OCI-LY1 (cell line): ENCODE results near the gene NRCAM.

Experiments used
- H2AFZ ChIP-seq: fragments of 200-600 bp; sonication (generic), shearing (Covaris generic); 2 replicates; pipeline ENCODE4 v1.6.0; 2014; ENCODE audit warnings: antibody characterized with exemption, mild to moderate bottlenecking, low read length
- H3F3A ChIP-seq: fragments of 200-600 bp; sonication (generic), shearing (Covaris generic); 2 replicates; pipeline ENCODE4 v1.6.0; 2014; ENCODE audit warnings: mild to moderate bottlenecking, antibody characterized with exemption, low read length, moderate library complexity; ENCODE audit not compliant: insufficient read depth
- H3K27ac ChIP-seq: fragments of 200-600 bp; sonication (generic); 2 replicates; pipeline ENCODE4 v1.5.1; 2014; ENCODE audit warnings: low read length, mixed run types, mild to moderate bottlenecking, low read depth; ENCODE audit not compliant: poor library complexity, severe bottlenecking
- H3K27me3 ChIP-seq: fragments of 200-600 bp; sonication (generic); 2 replicates; pipeline ENCODE4 v1.6.0; 2014; ENCODE audit warnings: antibody characterized with exemption, mild to moderate bottlenecking, low read length, moderate library complexity; ENCODE audit not compliant: insufficient read depth
- H3K36me3 ChIP-seq: fragments of 200-600 bp; sonication (generic); 2 replicates; pipeline ENCODE4 v1.6.1; 2014; ENCODE audit warnings: mild to moderate bottlenecking, antibody characterized with exemption, low read length, moderate library complexity, mixed read lengths; ENCODE audit not compliant: insufficient read depth
- H3K4me1 ChIP-seq: fragments of 200-600 bp; sonication (generic); 2 replicates; pipeline ENCODE4 v1.5.1; 2014; ENCODE audit warnings: mild to moderate bottlenecking, low read length, moderate library complexity; ENCODE audit not compliant: insufficient read depth, severe bottlenecking
- H3K4me2 ChIP-seq: fragments of 200-600 bp; sonication (generic), shearing (Covaris generic); 2 replicates; pipeline ENCODE4 v1.6.1; 2014; ENCODE audit warnings: low read length
- H3K4me3 ChIP-seq: fragments of 200-600 bp; sonication (generic); 2 replicates; pipeline ENCODE4 v1.5.1; 2014; ENCODE audit warnings: low read length, low read depth, mild to moderate bottlenecking, mixed read lengths; ENCODE audit not compliant: poor library complexity, severe bottlenecking
- H3K79me2 ChIP-seq: fragments of 200-600 bp; shearing (Covaris generic); 2 replicates; pipeline ENCODE4 v1.6.1; 2016; ENCODE audit warnings: mixed run types, low read length, mixed read lengths; ENCODE audit not compliant: insufficient read depth
- H3K9ac ChIP-seq: fragments of 200-600 bp; sonication (generic), shearing (Covaris generic); 2 replicates; pipeline ENCODE4 v1.6.1; 2014; ENCODE audit warnings: mild to moderate bottlenecking, low read length, mixed read lengths
- H3K9me2 ChIP-seq: fragments of 200-600 bp; sonication (generic), shearing (Covaris generic); 2 replicates; pipeline ENCODE4 v1.6.1; 2014; ENCODE audit warnings: low read depth, mild to moderate bottlenecking, low read length, mixed read lengths
- H3K9me3 ChIP-seq: fragments of 200-600 bp; shearing (Covaris generic); 2 replicates; pipeline ENCODE4 v1.6.1; 2014; ENCODE audit warnings: low read length, mixed read lengths
- H4K20me1 ChIP-seq: fragments of 200-600 bp; sonication (generic), shearing (Covaris generic); 2 replicates; pipeline ENCODE4 v1.6.0; 2016; ENCODE audit warnings: mild to moderate bottlenecking, low read length; ENCODE audit not compliant: insufficient read depth
- CTCF ChIP-seq: fragments of 200-600 bp; sonication (generic), shearing (Covaris generic); IDR thresholded peaks from 2 replicates; pipeline ENCODE4 v1.5.1; 2017; ENCODE audit warnings: mild to moderate bottlenecking, antibody characterized with exemption, low read length, moderate library complexity, mixed read lengths
- EZH2 ChIP-seq: fragments of 200-600 bp; sonication (generic), shearing (Covaris generic); IDR thresholded peaks from 2 replicates; pipeline ENCODE4 v1.8.0; 2017; ENCODE audit warnings: borderline replicate concordance, mixed run types, mild to moderate bottlenecking, antibody characterized with exemption, low read length, moderate library complexity, mixed read lengths

The NRCAM gene

GRCh38 chr7:108142180-108142579 is 314.1 kb downstream of the NRCAM start:
- no peaks in the 10 kb centered on the region for H3K9me2 ChIP-seq
- no peaks in the 10 kb centered on the region for H3K36me3 ChIP-seq
- H3K27me3 ChIP-seq = no peaks in the 10 kb centered on the region; the same call in 1 of the 2 replicates
- no peaks in the 10 kb centered on the region for H4K20me1 ChIP-seq
- H3K9me3 ChIP-seq = no peaks in the 10 kb centered on the region
- no peak overlapping the region for H3K27ac ChIP-seq
- no peak overlapping the region for H2AFZ ChIP-seq
- H3K4me2 ChIP-seq = no peak overlapping the region
- no peaks in the 10 kb centered on the region for H3K79me2 ChIP-seq
- H3K9ac ChIP-seq = no peak overlapping the region
- no peaks in the 10 kb centered on the region for H3F3A ChIP-seq
- no peaks in the 10 kb centered on the region for H3K4me1 ChIP-seq
- TF ChIP-seq EZH2 (no peak), CTCF (no peak)
- no peak overlapping the region for H3K4me3 ChIP-seq

- Histone ChIP-seq H3K9me2 (no peaks in the 10 kb centered on the region), H3K9me3 (no peaks in the 10 kb centered on the region), H3F3A (no peaks in the 10 kb centered on the region), H3K79me2 (no peaks in the 10 kb centered on the region), H3K4me2 (no peak overlapping the region), H2AFZ (no peak overlapping the region), H3K4me1 (peaks cover 6% of the 10 kb centered on the region), H3K27me3 (no peaks in the 10 kb centered on the region; the same call in 1 of the 2 replicates), H3K27ac (no peak overlapping the region), H3K36me3 (no peaks in the 10 kb centered on the region), H3K9ac (no peak overlapping the region), H4K20me1 (no peaks in the 10 kb centered on the region), H3K4me3 (no peak overlapping the region)
- TF ChIP-seq CTCF = no peak
These were observed 315.6 kb downstream of the NRCAM start for GRCh38 chr7:108140671-108141070.

- H3K9ac ChIP-seq = no peak overlapping the region
- no peak for TF ChIP-seq CTCF
- no peak for TF ChIP-seq EZH2
- H3K4me2 ChIP-seq = no peak overlapping the region
- no peak overlapping the region for H2AFZ ChIP-seq
- no peaks in the 10 kb centered on the region for H3K9me3 ChIP-seq
- H3K4me1 ChIP-seq = peaks cover 14% of the 10 kb centered on the region
- no peaks in the 10 kb centered on the region for H4K20me1 ChIP-seq
- H3K9me2 ChIP-seq = no peaks in the 10 kb centered on the region
- H3K27me3 ChIP-seq = no peaks in the 10 kb centered on the region
- no peak overlapping the region for H3K4me3 ChIP-seq
- H3K79me2 ChIP-seq = no peaks in the 10 kb centered on the region
- H3K27ac ChIP-seq = no peak overlapping the region
- H3K36me3 ChIP-seq = no peaks in the 10 kb centered on the region
- H3F3A ChIP-seq = no peaks in the 10 kb centered on the region
These were observed 317.3 kb downstream of the NRCAM start for GRCh38 chr7:108138911-108139310.
